ENCODE measurements around the gene PCBD1. TPM values are rescaled to one million over a fixed set of nuclear protein-coding genes. Genes with fewer than 3 reads are reported as not detected.

Gene PCBD1
- total RNA-seq, 1 donor from 2014 or later: 34.4 TPM

- Histone ChIP-seq H3K4me1 (ENCODE audit: control insufficient read depth in 3 of 3, insufficient read depth in 3 of 3, low read length in 3 of 3) (peaks cover 7 to 17% (median 13%) of the 10 kb centered on the region in 3 donors), H3K9ac (ENCODE audit: low read depth in 1 of 3, low read length in 3 of 3) (no peak overlapping the region), H3K27me3 (ENCODE audit: control insufficient read depth in 3 of 3, insufficient read depth in 3 of 3, low read length in 3 of 3) (peaks cover 0 to 3% (median 3%) of the 10 kb centered on the region in 3 donors), H3K27ac (ENCODE audit: low read depth, low read length) (no peak overlapping the region), H3K36me3 (ENCODE audit: control insufficient read depth in 3 of 3, insufficient read depth in 3 of 3, low read length in 3 of 3) (no peaks in the 10 kb centered on the region), H3K4me3 (ENCODE audit: low read length in 3 of 3) (peak overlapping the region in 1 of 3 donors; percentile 29), H3K9me3 (ENCODE audit: control insufficient read depth in 3 of 3, low read length in 3 of 3) (no peaks in the 10 kb centered on the region)
These were observed 15.0 kb upstream of the PCBD1 start for GRCh38 chr10:70903262-70903921.

GRCh38 chr10:70902661-70903261 is 14.4 kb upstream of the PCBD1 start:
- Histone ChIP-seq H3K4me1 (ENCODE audit: control insufficient read depth in 3 of 3, insufficient read depth in 3 of 3, low read length in 3 of 3) (peaks cover 7 to 10% (median 8%) of the 10 kb centered on the region in 3 donors), H3K9me3 (ENCODE audit: control insufficient read depth in 3 of 3, low read length in 3 of 3) (no peaks in the 10 kb centered on the region), H3K27me3 (ENCODE audit: control insufficient read depth in 3 of 3, insufficient read depth in 3 of 3, low read length in 3 of 3) (peaks cover 0 to 3% (median 3%) of the 10 kb centered on the region in 3 donors), H3K27ac (ENCODE audit: low read depth, low read length) (no peak overlapping the region), H3K36me3 (ENCODE audit: control insufficient read depth in 3 of 3, insufficient read depth in 3 of 3, low read length in 3 of 3) (no peaks in the 10 kb centered on the region), H3K9ac (ENCODE audit: low read depth in 1 of 3, low read length in 3 of 3) (no peak overlapping the region), H3K4me3 (ENCODE audit: low read length in 3 of 3) (peak overlapping the region in 1 of 3 donors; percentile 29)

- Histone ChIP-seq H3K27me3 (ENCODE audit: control insufficient read depth in 3 of 3, insufficient read depth in 3 of 3, low read length in 3 of 3) (peaks cover 0 to 3% (median 0%) of the 10 kb centered on the region in 3 donors), H3K9me3 (ENCODE audit: control insufficient read depth in 3 of 3, low read length in 3 of 3) (no peaks in the 10 kb centered on the region), H3K36me3 (ENCODE audit: control insufficient read depth in 3 of 3, insufficient read depth in 3 of 3, low read length in 3 of 3) (no peaks in the 10 kb centered on the region), H3K4me3 (ENCODE audit: low read length in 3 of 3) (no peak overlapping the region), H3K27ac (ENCODE audit: low read depth, low read length) (no peak overlapping the region), H3K9ac (ENCODE audit: low read depth in 1 of 3, low read length in 3 of 3) (no peak overlapping the region), H3K4me1 (ENCODE audit: control insufficient read depth in 3 of 3, insufficient read depth in 3 of 3, low read length in 3 of 3) (peaks cover 0 to 4% (median 2%) of the 10 kb centered on the region in 3 donors)
These were observed 13.0 kb upstream of the PCBD1 start for GRCh38 chr10:70901276-70901878.

- no peak overlapping the region for H3K27ac ChIP-seq (ENCODE audit: low read depth, low read length)
- H3K4me3 ChIP-seq (ENCODE audit: low read length in 3 of 3): no peak overlapping the region
- H3K9me3 ChIP-seq (ENCODE audit: control insufficient read depth in 3 of 3, low read length in 3 of 3): no peaks in the 10 kb centered on the region
- H3K27me3 ChIP-seq (ENCODE audit: control insufficient read depth in 3 of 3, insufficient read depth in 3 of 3, low read length in 3 of 3): peaks cover 0 to 3% (median 0%) of the 10 kb centered on the region in 3 donors
- H3K36me3 ChIP-seq (ENCODE audit: control insufficient read depth in 3 of 3, insufficient read depth in 3 of 3, low read length in 3 of 3): no peaks in the 10 kb centered on the region
- no peak overlapping the region for H3K9ac ChIP-seq (ENCODE audit: low read depth in 1 of 3, low read length in 3 of 3)
- H3K4me1 ChIP-seq (ENCODE audit: control insufficient read depth in 3 of 3, insufficient read depth in 3 of 3, low read length in 3 of 3): peaks cover 0 to 4% (median 2%) of the 10 kb centered on the region in 3 donors
These were observed 10.7 kb upstream of the PCBD1 start for GRCh38 chr10:70899096-70899495.

- no peak overlapping the region for H3K9ac ChIP-seq (ENCODE audit: low read depth in 1 of 3, low read length in 3 of 3)
- H3K27me3 ChIP-seq (ENCODE audit: control insufficient read depth in 3 of 3, insufficient read depth in 3 of 3, low read length in 3 of 3): peaks cover 0 to 3% (median 0%) of the 10 kb centered on the region in 3 donors
- no peaks in the 10 kb centered on the region for H3K9me3 ChIP-seq (ENCODE audit: control insufficient read depth in 3 of 3, low read length in 3 of 3)
- peaks cover 0 to 4% (median 2%) of the 10 kb centered on the region in 3 donors for H3K4me1 ChIP-seq (ENCODE audit: control insufficient read depth in 3 of 3, insufficient read depth in 3 of 3, low read length in 3 of 3)
- H3K36me3 ChIP-seq (ENCODE audit: control insufficient read depth in 3 of 3, insufficient read depth in 3 of 3, low read length in 3 of 3): no peaks in the 10 kb centered on the region
- H3K27ac ChIP-seq (ENCODE audit: low read depth, low read length): no peak overlapping the region
- no peak overlapping the region for H3K4me3 ChIP-seq (ENCODE audit: low read length in 3 of 3)
These were observed 10.3 kb upstream of the PCBD1 start for GRCh38 chr10:70898687-70899086.

GRCh38 chr10:70896551-70896950 is 8.2 kb upstream of the PCBD1 start:
- Histone ChIP-seq H3K9me3 (ENCODE audit: control insufficient read depth in 3 of 3, low read length in 3 of 3) (no peaks in the 10 kb centered on the region), H3K36me3 (ENCODE audit: control insufficient read depth in 3 of 3, insufficient read depth in 3 of 3, low read length in 3 of 3) (no peaks in the 10 kb centered on the region), H3K4me3 (ENCODE audit: low read length in 3 of 3) (no peak overlapping the region), H3K9ac (ENCODE audit: low read depth in 1 of 3, low read length in 3 of 3) (no peak overlapping the region), H3K27ac (ENCODE audit: low read depth, low read length) (no peak overlapping the region), H3K4me1 (ENCODE audit: control insufficient read depth in 3 of 3, insufficient read depth in 3 of 3, low read length in 3 of 3) (no peaks in the 10 kb centered on the region), H3K27me3 (ENCODE audit: control insufficient read depth in 3 of 3, insufficient read depth in 3 of 3, low read length in 3 of 3) (no peaks in the 10 kb centered on the region)

GRCh38 chr10:70894416-70894815 is 6.1 kb upstream of the PCBD1 start:
- Histone ChIP-seq H3K27me3 (ENCODE audit: control insufficient read depth in 3 of 3, insufficient read depth in 3 of 3, low read length in 3 of 3) (no peaks in the 10 kb centered on the region), H3K27ac (ENCODE audit: low read depth, low read length) (no peak overlapping the region), H3K9me3 (ENCODE audit: control insufficient read depth in 3 of 3, low read length in 3 of 3) (no peaks in the 10 kb centered on the region), H3K9ac (ENCODE audit: low read depth in 1 of 3, low read length in 3 of 3) (no peak overlapping the region), H3K36me3 (ENCODE audit: control insufficient read depth in 3 of 3, insufficient read depth in 3 of 3, low read length in 3 of 3) (no peaks in the 10 kb centered on the region), H3K4me3 (ENCODE audit: low read length in 3 of 3) (no peak overlapping the region), H3K4me1 (ENCODE audit: control insufficient read depth in 3 of 3, insufficient read depth in 3 of 3, low read length in 3 of 3) (peaks cover 10 to 14% (median 13%) of the 10 kb centered on the region in 3 donors)

- Histone ChIP-seq H3K4me3 (ENCODE audit: low read length in 3 of 3) (no peak overlapping the region), H3K9me3 (ENCODE audit: control insufficient read depth in 3 of 3, low read length in 3 of 3) (no peaks in the 10 kb centered on the region), H3K27ac (ENCODE audit: low read depth, low read length) (no peak overlapping the region), H3K9ac (ENCODE audit: low read depth in 1 of 3, low read length in 3 of 3) (no peak overlapping the region), H3K36me3 (ENCODE audit: control insufficient read depth in 3 of 3, insufficient read depth in 3 of 3, low read length in 3 of 3) (no peaks in the 10 kb centered on the region), H3K27me3 (ENCODE audit: control insufficient read depth in 3 of 3, insufficient read depth in 3 of 3, low read length in 3 of 3) (no peaks in the 10 kb centered on the region), H3K4me1 (ENCODE audit: control insufficient read depth in 3 of 3, insufficient read depth in 3 of 3, low read length in 3 of 3) (peaks cover 16 to 22% (median 19%) of the 10 kb centered on the region in 3 donors)
These were observed 5.1 kb upstream of the PCBD1 start for GRCh38 chr10:70893227-70894006.

- Histone ChIP-seq H3K27me3 (ENCODE audit: control insufficient read depth in 3 of 3, insufficient read depth in 3 of 3, low read length in 3 of 3) (no peaks in the 10 kb centered on the region), H3K4me1 (ENCODE audit: control insufficient read depth in 3 of 3, insufficient read depth in 3 of 3, low read length in 3 of 3) (peaks cover 16 to 22% (median 19%) of the 10 kb centered on the region in 3 donors), H3K9me3 (ENCODE audit: control insufficient read depth in 3 of 3, low read length in 3 of 3) (no peaks in the 10 kb centered on the region), H3K36me3 (ENCODE audit: control insufficient read depth in 3 of 3, insufficient read depth in 3 of 3, low read length in 3 of 3) (no peaks in the 10 kb centered on the region), H3K4me3 (ENCODE audit: low read length in 3 of 3) (no peak overlapping the region), H3K9ac (ENCODE audit: low read depth in 1 of 3, low read length in 3 of 3) (no peak overlapping the region), H3K27ac (ENCODE audit: low read depth, low read length) (no peak overlapping the region)
These were observed 4.3 kb upstream of the PCBD1 start for GRCh38 chr10:70892631-70893030.

Measured in skeletal muscle tissue (tissue), 4 donors.